Stimulated activated CD4-positive, alpha-beta T cell treated with anti-CD3 and anti-CD28 coated beads, Interleukin-1b, Interleukin-23, amount 100 ng/mL, for 4 hours (primary cell): ENCODE results near the gene HSPA1A.

Experiments
- DNase-seq, 2 donors: peaks; one replicate each; pipeline ENCODE4 v3.0.0-alpha.2; 2020; ENCODE audit warnings: low read depth in 2 of 2

The HSPA1A gene

GRCh38 chr6:31865205-31866118, 50.1 kb downstream of the HSPA1A start:
- DNase-seq: no peak
